ENCODE measurements around the gene SLC51B.

GRCh38 chr15:65058394-65059368 is 13.5 kb downstream of the SLC51B start:
- TF ChIP-seq POLR2A (IDR thresholded peaks at IDR 0.05) (no peak), POLR2AphosphoS5 (IDR thresholded peaks at IDR 0.05) (peak in 1 of 3 donors; percentile 10)

Measured in spleen (tissue), 3 donors.